Measurements from ENCODE around the gene SYNJ2BP. TPM values are rescaled to one million over a fixed set of nuclear protein-coding genes. Genes with fewer than 3 reads are reported as not detected.

The SYNJ2BP gene, protein sequence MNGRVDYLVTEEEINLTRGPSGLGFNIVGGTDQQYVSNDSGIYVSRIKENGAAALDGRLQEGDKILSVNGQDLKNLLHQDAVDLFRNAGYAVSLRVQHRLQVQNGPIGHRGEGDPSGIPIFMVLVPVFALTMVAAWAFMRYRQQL
- 7.3 and 13.6 TPM in 2 replicates for total RNA-seq

DNA sequence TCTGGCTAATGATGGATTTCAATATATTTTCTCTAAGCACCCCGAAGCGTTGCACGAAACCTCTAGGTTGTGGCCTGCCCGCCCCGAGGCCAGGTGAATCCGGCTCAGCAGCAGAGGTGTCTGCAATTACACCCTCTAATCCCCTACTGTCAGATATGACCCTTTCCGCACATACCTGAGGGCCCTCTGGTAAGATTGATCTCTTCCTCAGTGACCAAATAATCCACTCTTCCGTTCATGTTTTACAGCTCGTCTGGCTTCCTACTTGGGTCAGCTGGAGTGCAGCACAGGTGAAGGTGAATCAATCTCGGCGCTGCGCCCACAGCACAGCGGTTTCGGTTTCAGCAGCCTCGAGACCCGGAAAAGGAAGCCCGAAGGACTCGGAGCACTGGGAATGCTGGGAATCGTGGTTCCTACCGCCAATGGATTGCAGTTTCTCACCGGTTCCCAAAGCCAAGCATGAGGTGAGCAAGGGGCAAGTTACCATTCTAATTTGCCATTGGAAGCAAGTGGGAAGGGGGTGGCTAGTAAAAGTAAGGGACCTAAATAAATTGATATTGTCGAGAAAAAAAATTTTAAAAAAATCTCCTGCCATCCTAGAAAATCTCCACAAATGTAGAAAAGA is at the start of gene SYNJ2BP:
Gene SYNJ2BP, minus strand, starts transcription at position 366 of the 625 bp plus-strand sequence. Its CDS starts 127 bp downstream, at position 239.

DNA sequence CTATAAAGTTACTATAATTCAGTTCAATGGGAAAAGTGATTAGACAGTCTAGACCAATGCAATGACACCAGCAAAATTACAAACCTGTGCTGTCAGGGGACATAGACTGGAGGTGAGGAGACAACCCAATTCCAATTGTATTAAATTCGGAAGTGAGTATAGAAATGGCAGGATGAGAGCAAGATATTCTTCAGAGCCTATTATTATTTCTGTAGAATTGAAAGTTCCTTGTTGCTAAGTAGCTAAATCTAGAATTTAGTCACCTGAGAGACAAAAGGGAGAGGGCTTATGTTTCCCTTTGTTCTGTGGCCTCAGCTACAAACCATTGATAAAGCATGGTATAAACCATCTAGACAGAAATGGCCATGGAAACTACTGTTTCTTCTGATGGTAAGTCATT is 35.0 kb upstream of the SYNJ2BP start, which contains the start of gene ADAM21:
Gene ADAM21, plus strand, starts transcription at position 301 of the 400 bp plus-strand sequence. CDS start 5,326 bp downstream, outside the sequence.

Other genes with a start within 250 kb of the SYNJ2BP start
- 0.13 and 0.16 TPM in 2 replicates for gene SLC8A3, start 228.1 kb downstream of the SYNJ2BP start, total RNA-seq
- gene COX16, start 57.4 kb downstream of the SYNJ2BP start, total RNA-seq = 14.5 and 18.6 TPM in 2 replicates
- under 0.01 TPM in 1 of 2 replicates, not detected in the other for gene ADAM21, start 35.1 kb upstream of the SYNJ2BP start, total RNA-seq
- gene ADAM20, start 117.9 kb upstream of the SYNJ2BP start, total RNA-seq = under 0.01 and 0.25 TPM in 2 replicates
- gene MED6, start 183.6 kb upstream of the SYNJ2BP start, total RNA-seq = 19.7 and 19.8 TPM in 2 replicates
- 4.9 and 6.5 TPM in 2 replicates for gene TTC9, start 224.8 kb upstream of the SYNJ2BP start, total RNA-seq